SJCRH30 (cell line): Measurements from ENCODE around the gene APEX1. TPM values are rescaled to one million over a fixed set of nuclear protein-coding genes. Genes with fewer than 3 reads are reported as not detected.
A peak's percentile ranks its signal among the peaks of the same experiment; 100 is the strongest.

Experiments
- DNase-seq, 2 experiments: peaks; one replicate each; pipeline ENCODE4 v3.0.0-alpha.2; 2015 to 2020
- H3K27ac ChIP-seq: fragments of 250-450 bp; sonication (Bioruptor Pico); 2 replicates; pipeline ENCODE4 v1.5.1; 2020; ENCODE audit warnings: mild to moderate bottlenecking, moderate library complexity
- H3K27me3 ChIP-seq: fragments of 250-450 bp; sonication (Bioruptor Pico); 2 replicates; pipeline ENCODE4 v1.5.1; 2020; ENCODE audit warnings: mild to moderate bottlenecking, moderate library complexity
- H3K36me3 ChIP-seq: fragments of 250-450 bp; sonication (Bioruptor Pico); 2 replicates; pipeline ENCODE4 v1.5.1; 2020; ENCODE audit warnings: mild to moderate bottlenecking, moderate library complexity
- H3K4me1 ChIP-seq: fragments of 250-450 bp; sonication (Bioruptor Pico); 2 replicates; pipeline ENCODE4 v1.5.1; 2020; ENCODE audit warnings: mild to moderate bottlenecking, moderate library complexity
- H3K4me3 ChIP-seq: fragments of 250-450 bp; sonication (Bioruptor Pico); 2 replicates; pipeline ENCODE4 v1.5.1; 2020; ENCODE audit warnings: mild to moderate bottlenecking, moderate library complexity
- H3K9me3 ChIP-seq: fragments of 250-450 bp; sonication (Bioruptor Pico); replicated peaks from 2 replicates; pipeline ENCODE4 v1.5.1; 2020; ENCODE audit warnings: mild to moderate bottlenecking, moderate library complexity
- total RNA-seq: library from RNA; depleted of rRNA; stranded (reverse); fragments of >200 nt; shearing (Covaris generic); gene quantifications from 2 replicates; pipeline ENCODE4 v1.2.3, GENCODE V29; 2014

The APEX1 gene
- total RNA-seq, 1 experiment from 2014 or later, result 235 TPM

DNA sequence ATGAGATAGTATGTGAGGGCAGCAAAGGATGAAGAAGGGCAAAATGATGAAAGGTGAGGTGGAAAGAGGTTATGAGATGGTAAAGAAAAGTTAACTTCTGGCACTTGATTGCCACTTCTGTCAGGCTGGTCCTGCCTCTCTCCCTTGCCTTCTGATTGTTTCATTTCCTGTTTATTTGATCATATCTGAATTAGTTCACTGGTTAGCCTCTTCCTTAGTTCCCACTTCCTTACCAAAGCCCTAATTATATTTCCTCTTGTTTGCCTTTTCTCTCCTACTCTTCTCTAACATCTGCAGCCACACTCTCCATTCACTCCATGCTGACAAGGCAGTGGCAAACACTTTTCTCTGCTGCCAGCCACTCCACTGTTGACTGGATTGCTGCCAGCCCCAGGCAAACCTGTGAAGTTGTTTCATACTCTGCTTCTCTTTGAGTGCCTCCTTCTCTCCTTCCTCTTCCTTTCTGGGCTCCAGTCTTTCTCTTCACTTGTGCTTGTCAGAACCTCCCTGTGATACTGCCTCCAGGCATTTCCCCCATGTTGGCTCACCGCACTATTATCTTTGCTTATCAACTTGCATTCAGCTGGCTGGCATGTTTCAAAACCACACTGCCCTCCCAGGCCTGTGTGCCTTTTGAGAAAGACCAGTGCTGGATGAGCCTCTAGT, 22.3 kb downstream of the APEX1 start:
- no peak overlapping the region for H3K27ac ChIP-seq
- H3K4me3 ChIP-seq, result no peak overlapping the region
- peaks cover 23% of the 10 kb centered on the region; the same call in 1 of the 2 replicates for H3K36me3 ChIP-seq
- H3K27me3 ChIP-seq, result no peaks in the 10 kb centered on the region
- no peak for DNase-seq
- no peaks in the 10 kb centered on the region for H3K4me1 ChIP-seq
- H3K9me3 ChIP-seq, result no peaks in the 10 kb centered on the region

DNA sequence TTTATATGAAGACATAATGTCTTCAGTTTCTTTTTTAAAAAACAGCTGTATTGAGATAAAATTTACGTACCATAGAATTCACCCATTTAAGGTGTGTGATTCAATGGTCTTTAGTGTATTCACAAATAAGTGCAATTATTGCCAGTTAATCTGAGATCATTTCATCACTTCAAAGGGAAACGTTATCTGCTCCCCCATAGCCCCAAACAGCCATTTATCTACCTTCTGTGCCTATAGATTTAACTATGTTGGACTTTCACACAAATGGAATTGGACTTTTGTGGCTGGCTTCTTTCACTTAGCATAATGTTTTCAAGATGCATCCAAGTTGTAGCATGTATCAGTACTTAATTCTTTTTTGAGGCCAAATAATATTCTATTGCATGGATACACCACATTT, 23.9 kb downstream of the APEX1 start:
- H3K4me1 ChIP-seq, result no peaks in the 10 kb centered on the region
- no peak overlapping the region for H3K4me3 ChIP-seq
- peaks cover 23% of the 10 kb centered on the region; the same call in 1 of the 2 replicates for H3K36me3 ChIP-seq
- no peaks in the 10 kb centered on the region for H3K9me3 ChIP-seq
- no peak for DNase-seq
- H3K27me3 ChIP-seq, result 0 out of 2 replicates have a peak, but pooled peaks cover 2% of the 10 kb centered on the region
- H3K27ac ChIP-seq, result no peak overlapping the region

DNA sequence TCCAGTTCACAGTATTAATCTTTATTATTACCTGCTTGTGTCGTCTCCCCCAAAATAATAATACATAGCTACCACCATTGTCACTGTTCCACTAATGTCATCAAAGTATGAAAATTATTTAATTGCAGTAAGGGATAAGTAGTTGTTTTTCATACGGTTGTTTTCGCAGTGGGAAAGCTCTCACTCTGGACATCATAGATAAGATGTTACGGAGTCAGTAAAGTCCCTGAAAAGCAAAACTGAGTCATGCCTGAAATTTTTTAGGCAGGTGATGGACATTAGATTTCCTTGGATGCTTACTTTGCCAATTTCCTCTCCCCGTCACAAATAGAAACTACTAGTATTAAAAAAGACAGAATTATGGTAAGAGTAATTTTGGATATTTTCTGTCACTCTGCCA, 27.4 kb downstream of the APEX1 start:
- Histone ChIP-seq H3K36me3 (0 out of 2 replicates have a peak, but pooled peaks cover 3% of the 10 kb centered on the region), H3K4me3 (no peak overlapping the region), H3K9me3 (no peaks in the 10 kb centered on the region), H3K27ac (no peak overlapping the region), H3K4me1 (no peaks in the 10 kb centered on the region), H3K27me3 (0 out of 2 replicates have a peak, but pooled peaks cover 2% of the 10 kb centered on the region)
- no peak for DNase-seq

DNA sequence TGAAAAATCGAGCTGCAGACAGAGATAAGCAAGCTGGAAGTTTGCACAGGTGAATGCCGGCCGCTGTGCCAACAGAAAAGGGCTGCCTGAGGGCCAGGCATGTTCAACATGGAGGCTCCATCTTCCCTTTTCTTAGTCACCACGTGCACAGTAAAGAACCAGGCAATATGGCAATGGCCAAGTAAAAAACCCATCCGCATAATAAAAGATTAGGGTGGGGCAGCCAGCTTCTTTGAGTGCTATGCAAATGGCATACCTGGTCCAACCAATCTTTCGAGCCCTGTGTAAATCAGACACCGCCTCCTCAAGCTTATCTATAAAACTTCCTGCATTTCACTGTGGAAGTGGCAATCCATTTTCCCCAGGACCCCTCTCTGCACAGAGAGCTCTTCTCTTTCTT, 30.9 kb downstream of the APEX1 start:
- no peak for DNase-seq
- H3K27ac ChIP-seq, result no peak overlapping the region
- H3K36me3 ChIP-seq, result no peaks in the 10 kb centered on the region
- H3K9me3 ChIP-seq, result no peaks in the 10 kb centered on the region
- H3K4me1 ChIP-seq, result peaks cover 6% of the 10 kb centered on the region; the same call in 1 of the 2 replicates
- 0 out of 2 replicates have a peak, but pooled peaks cover 2% of the 10 kb centered on the region for H3K27me3 ChIP-seq
- no peak overlapping the region for H3K4me3 ChIP-seq

DNA sequence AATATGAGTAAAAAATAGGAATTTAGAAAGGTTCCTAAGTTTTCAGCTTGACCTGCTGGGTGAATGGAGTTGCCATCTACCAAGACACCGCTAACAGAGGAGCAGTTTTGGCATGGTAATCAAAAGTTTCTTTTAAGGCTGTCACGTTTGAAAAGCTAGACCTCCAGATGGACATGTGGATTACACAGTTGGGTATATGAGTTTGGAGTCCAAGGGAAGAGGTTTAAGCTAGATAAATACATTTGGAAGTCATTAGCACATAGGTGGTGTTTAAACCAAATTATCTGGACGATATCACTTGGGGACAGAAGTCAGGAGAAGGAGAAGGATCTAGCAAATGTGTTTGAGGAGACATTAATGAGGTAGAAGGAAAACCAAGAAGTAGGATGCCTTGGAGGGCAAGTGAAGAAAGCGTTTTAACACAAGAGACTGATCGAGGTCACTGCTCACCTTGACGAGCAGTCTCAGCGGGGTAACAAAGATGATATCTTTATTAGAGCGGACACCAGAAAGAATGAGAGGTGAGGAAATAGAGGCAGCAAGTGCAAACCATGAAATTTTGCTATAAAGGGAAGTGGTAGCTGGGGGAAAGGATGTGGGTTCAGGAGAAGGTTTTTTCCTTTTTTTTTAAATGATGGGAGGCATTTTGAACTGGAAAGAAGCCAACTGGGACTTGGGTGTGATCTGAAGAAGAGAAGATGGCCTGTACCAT, 31.8 kb downstream of the APEX1 start:
- no peak overlapping the region for H3K4me3 ChIP-seq
- no peak overlapping the region for H3K27ac ChIP-seq
- no peaks in the 10 kb centered on the region for H3K9me3 ChIP-seq
- DNase-seq, result no peak
- H3K36me3 ChIP-seq, result no peaks in the 10 kb centered on the region
- peaks cover 6% of the 10 kb centered on the region; the same call in 1 of the 2 replicates for H3K4me1 ChIP-seq
- 0 out of 2 replicates have a peak, but pooled peaks cover 2% of the 10 kb centered on the region for H3K27me3 ChIP-seq

DNA sequence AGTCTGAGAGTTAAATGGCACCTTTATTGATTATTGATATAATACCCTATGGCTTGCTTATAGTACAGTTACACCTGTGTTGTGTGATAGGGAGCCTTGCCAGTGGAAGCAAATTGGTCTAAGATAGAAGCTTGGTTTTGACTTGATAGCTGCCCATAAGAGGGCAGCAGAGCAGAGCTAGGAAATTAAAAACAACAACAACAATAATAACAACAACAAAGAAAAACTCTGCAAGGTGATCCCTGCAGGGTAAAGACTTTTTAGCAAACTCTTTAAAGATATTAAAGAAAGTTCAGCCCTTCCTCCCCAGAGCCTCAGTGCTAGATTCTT, 32.3 kb downstream of the APEX1 start:
- no peak overlapping the region for H3K27ac ChIP-seq
- H3K4me3 ChIP-seq, result no peak overlapping the region
- H3K9me3 ChIP-seq, result no peaks in the 10 kb centered on the region

DNA sequence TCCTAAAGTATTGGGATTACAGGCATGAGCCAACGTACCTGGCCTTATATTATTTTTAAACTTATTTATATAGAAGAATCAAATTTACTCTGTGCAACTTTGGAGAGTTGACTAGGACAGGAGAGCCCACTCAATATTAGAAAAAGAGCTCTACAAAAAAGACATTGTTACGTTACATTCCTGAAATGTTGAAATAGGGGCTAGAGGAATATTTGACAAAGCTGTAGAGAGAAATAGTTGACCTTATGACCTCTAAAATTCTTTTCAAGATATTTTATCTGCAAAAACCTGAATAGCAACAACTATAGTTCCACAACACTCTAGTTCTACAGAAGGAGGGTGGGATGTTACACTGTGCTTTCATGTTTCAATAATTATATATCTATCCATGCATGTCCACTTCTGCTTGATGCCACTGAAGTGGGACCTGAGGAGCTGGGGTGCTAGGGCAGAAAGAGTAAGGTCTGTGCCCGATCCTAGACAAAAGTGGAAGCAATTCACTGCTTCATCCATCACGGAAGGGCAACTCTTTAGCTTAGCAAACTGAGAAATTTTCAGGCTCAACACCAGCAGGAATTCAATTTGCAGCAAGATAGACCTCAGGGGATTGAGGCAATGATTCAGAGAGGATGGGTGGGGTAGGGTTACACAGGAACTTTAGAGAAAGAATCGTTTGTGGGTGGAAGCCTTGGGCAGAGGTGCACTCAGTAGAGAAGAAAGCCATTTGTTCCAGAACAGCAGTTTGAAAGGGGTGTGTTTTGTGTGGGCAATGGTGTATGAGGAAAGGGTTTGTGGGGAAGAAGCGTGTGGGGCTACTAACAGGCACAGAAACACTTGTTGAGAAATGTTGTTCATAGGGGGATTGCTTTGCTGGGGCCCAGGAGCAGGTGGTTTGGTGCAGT, 34.3 kb downstream of the APEX1 start:
- Histone ChIP-seq H3K27ac (no peak overlapping the region), H3K4me3 (no peak overlapping the region), H3K27me3 (no peaks in the 10 kb centered on the region; the same call in 1 of the 2 replicates), H3K9me3 (no peaks in the 10 kb centered on the region), H3K4me1 (peaks cover 6% of the 10 kb centered on the region; the same call in 1 of the 2 replicates), H3K36me3 (no peaks in the 10 kb centered on the region)
- DNase-seq, result peak; percentile 5 to 34

More for the DNA sequence above, 32.3 kb downstream of the APEX1 start:
- Histone ChIP-seq H3K36me3 (no peaks in the 10 kb centered on the region), H3K27me3 (0 out of 2 replicates have a peak, but pooled peaks cover 2% of the 10 kb centered on the region), H3K4me1 (peaks cover 6% of the 10 kb centered on the region; the same call in 1 of the 2 replicates)
- no peak for DNase-seq

DNA sequence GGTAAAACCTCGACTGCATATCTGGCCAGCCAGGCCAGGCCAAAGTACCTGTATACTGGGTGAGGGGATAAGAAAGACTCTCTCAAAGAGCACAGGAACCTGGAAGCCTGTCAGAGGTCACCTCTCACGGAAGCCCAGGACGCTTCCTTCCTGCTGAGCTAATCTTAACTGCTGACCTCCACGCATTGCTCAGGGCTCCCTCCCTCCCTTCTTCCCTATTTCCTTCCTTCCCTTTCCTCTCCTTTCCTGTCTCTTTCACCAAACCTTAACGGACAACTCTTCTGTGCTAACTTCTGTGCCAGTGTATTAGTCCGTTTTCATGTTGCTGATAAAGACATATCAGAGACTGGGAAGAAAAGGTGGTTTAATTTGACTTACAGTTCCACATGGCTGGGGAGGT, 35.5 kb downstream of the APEX1 start:
- Histone ChIP-seq H3K36me3 (no peaks in the 10 kb centered on the region), H3K27ac (no peak overlapping the region), H3K27me3 (no peaks in the 10 kb centered on the region; the same call in 1 of the 2 replicates), H3K4me3 (no peak overlapping the region), H3K9me3 (no peaks in the 10 kb centered on the region), H3K4me1 (peaks cover 6% of the 10 kb centered on the region; the same call in 1 of the 2 replicates)
- DNase-seq, result no peak

DNA sequence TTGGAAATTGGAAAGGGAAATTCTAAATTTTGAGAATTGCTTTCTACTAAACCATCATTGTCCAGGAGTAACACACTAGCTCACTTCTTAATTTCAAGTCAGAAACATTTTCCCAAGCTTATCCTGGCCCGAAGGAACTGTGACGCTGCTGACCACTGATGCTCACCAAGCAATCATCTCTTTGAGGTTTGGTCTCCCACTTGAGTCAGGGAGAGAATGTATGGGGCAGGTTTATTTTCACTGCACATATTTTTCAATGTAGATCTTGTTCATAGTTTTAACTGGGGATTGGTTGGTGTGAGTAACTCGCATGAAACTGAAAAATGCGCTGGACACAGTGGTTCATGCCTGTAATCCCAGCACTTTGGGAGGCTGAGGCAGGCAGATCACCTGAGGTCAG, 37.5 kb downstream of the APEX1 start:
- Histone ChIP-seq H3K27me3 (no peaks in the 10 kb centered on the region; the same call in 1 of the 2 replicates), H3K4me3 (no peak overlapping the region), H3K36me3 (no peaks in the 10 kb centered on the region), H3K4me1 (peaks cover 6% of the 10 kb centered on the region; the same call in 1 of the 2 replicates), H3K27ac (no peak overlapping the region), H3K9me3 (no peaks in the 10 kb centered on the region)
- DNase-seq, result no peak

DNA sequence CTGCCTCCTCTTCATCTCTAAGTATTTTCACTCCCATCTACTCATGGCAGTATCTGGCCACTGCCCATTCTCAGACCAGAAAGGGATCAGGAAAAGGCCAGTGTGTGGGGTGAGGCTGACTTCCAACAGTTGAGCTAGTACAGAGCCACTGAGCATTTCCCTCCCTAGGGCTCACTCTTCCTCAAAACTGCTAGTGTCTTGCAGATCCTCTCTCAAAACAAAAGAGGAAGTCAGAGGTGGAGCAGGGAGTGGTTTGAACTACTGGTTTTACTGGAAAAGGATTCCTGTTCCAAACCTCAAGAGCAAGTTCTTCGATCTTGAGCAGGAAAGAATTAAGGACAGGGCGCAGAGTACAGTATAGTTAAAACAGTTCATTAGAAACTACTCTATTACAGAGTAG, 38.6 kb downstream of the APEX1 start:
- no peaks in the 10 kb centered on the region; the same call in 1 of the 2 replicates for H3K27me3 ChIP-seq

DNA sequence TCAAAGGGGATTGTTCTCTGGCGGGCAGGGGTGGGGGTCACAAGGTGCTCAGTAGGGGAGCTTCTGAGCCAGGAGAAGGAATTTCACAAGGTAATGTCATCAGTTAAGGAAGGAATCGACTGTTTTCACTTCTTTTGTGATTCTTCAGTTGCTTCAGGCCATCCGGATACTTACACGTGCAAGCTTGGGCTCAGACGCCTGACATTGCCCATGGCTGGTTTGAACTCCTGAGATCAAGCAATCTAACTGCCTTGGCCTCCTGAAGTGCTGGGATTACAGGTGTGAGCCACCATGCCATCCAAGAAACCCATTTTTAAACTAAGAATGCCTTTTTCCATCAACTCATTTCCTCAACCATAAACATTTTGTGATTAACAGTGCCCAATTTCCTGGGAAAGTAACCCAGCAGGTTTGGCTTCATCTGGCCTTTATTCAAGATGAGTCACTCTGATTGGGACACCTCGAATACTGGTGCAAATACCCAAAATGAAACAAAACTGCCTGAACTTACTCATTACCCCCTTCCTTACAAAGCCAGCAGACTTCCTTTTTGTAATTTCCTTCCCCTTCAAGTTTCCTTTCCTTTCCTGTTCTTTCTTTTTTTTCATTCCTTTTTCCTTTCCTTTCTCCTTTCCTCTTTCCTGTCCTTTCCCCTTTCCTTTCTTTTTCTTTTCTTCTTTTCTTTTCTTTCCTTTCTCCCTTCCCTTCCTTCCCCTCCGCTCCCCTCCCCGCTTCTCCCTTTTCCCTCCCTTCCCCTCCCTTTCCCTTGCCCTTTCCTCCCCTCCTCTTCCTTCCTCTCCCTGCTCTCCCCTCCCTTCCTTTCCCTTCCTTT, 40.1 kb downstream of the APEX1 start:
- Histone ChIP-seq H3K4me1 (no peaks in the 10 kb centered on the region), H3K36me3 (no peaks in the 10 kb centered on the region)

More for the DNA sequence above, 38.6 kb downstream of the APEX1 start:
- Histone ChIP-seq H3K9me3 (no peaks in the 10 kb centered on the region), H3K4me3 (no peak overlapping the region), H3K36me3 (no peaks in the 10 kb centered on the region), H3K27ac (no peak overlapping the region), H3K4me1 (peaks cover 6% of the 10 kb centered on the region; the same call in 1 of the 2 replicates)
- DNase-seq, result no peak

DNA sequence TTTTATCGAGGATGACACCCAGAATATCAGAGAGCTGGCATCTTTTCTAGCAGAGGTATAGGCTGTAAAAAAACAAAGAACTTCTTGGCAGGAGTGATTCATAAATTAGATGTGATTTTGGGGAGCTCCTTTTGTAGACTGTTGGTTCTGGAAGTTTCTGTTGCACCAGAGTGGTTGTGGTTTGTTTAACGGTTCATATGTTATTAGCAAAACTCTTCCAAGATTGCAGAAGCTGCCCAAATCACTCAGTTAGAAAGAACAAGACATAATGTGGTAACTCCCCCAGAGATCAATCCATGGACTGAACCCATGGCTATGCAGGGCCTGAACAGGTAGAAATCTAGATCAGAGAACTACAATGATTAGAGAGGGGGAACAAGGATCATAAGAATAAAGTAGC, 43.6 kb downstream of the APEX1 start:
- no peak overlapping the region for H3K4me3 ChIP-seq
- H3K9me3 ChIP-seq, result no peaks in the 10 kb centered on the region
- H3K27ac ChIP-seq, result no peak overlapping the region
- H3K36me3 ChIP-seq, result no peaks in the 10 kb centered on the region
- H3K4me1 ChIP-seq, result no peaks in the 10 kb centered on the region
- H3K27me3 ChIP-seq, result no peaks in the 10 kb centered on the region; the same call in 1 of the 2 replicates
- no peak for DNase-seq

More for the DNA sequence above, 40.1 kb downstream of the APEX1 start:
- Histone ChIP-seq H3K9me3 (no peaks in the 10 kb centered on the region), H3K27ac (no peak overlapping the region), H3K27me3 (no peaks in the 10 kb centered on the region; the same call in 1 of the 2 replicates), H3K4me3 (no peak overlapping the region)
- DNase-seq, result no peak

DNA sequence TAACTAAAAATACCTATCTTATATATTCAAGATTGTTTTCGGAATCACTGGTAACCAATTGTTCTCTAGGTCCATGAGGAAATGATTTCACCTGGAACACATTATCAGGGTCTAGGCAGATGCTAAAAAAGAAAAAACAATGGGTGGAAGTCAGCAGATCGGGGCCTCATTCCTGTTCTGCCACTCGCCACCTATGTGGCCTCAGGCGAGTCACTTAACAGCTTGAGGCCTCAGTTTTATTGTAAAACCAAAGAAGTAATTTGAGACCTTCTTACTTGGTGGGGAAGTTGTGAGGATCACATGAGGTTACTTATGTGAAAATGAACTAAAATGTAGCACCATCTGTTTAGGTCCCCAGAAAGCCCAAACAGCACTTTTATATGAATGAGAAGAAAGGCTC, 44.1 kb downstream of the APEX1 start:
- DNase-seq, result no peak
- no peak overlapping the region for H3K4me3 ChIP-seq
- no peaks in the 10 kb centered on the region for H3K9me3 ChIP-seq
- H3K4me1 ChIP-seq, result no peaks in the 10 kb centered on the region
- H3K36me3 ChIP-seq, result no peaks in the 10 kb centered on the region
- no peaks in the 10 kb centered on the region for H3K27me3 ChIP-seq
- no peak overlapping the region for H3K27ac ChIP-seq

DNA sequence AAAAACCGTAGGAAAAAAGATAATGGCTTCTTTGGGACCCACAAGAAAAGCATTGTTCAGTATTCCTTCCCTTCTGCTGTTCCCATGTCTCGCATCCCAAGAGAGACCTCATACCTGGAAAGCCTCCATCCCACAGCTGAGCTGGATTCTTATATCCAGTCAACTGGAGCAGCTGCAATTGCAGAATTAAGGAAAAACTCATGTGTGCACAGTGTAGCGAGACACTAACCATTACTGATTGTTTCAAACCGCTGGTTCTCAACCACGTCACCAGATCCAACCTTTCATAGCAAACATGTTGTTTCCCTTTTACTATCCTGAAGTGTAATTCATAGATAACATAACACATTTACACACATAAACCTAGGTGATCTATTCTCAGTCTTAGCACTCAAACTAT, 44.9 kb downstream of the APEX1 start:
- H3K4me1 ChIP-seq, result no peaks in the 10 kb centered on the region
- DNase-seq, result no peak
- no peak overlapping the region for H3K27ac ChIP-seq

More for the DNA sequence above, 44.9 kb downstream of the APEX1 start:
- Histone ChIP-seq H3K4me3 (no peak overlapping the region), H3K27me3 (no peaks in the 10 kb centered on the region), H3K36me3 (no peaks in the 10 kb centered on the region), H3K9me3 (no peaks in the 10 kb centered on the region)
